Skeletal muscle tissue (tissue), 5 donors: ENCODE measurements around the gene DSG4. TPM values are rescaled to one million over a fixed set of nuclear protein-coding genes. Genes with fewer than 3 reads are reported as not detected.

Source experiments
- H3K27ac ChIP-seq: one replicate; pipeline ENCODE4 v1.7.0; 2013; ENCODE audit warnings: mild to moderate bottlenecking, low read depth, low read length, inconsistent platforms
- H3K27me3 ChIP-seq, 3 donors: one replicate each; pipeline ENCODE4 v1.7.0; 2013; ENCODE audit warnings: low read length in 3 of 3; ENCODE audit not compliant: control insufficient read depth in 3 of 3, insufficient read depth in 3 of 3
- H3K36me3 ChIP-seq, 3 donors: one replicate each; pipeline ENCODE4 v1.7.0; 2013; ENCODE audit warnings: low read length in 3 of 3; ENCODE audit not compliant: control insufficient read depth in 3 of 3, insufficient read depth in 3 of 3
- H3K4me1 ChIP-seq, 3 donors: one replicate each; pipeline ENCODE4 v1.7.0; 2013; ENCODE audit warnings: low read length in 3 of 3, mild to moderate bottlenecking in 3 of 3; ENCODE audit not compliant: control insufficient read depth in 3 of 3, insufficient read depth in 3 of 3
- H3K4me3 ChIP-seq, 3 donors: one replicate each; pipeline ENCODE4 v1.7.0; 2013; ENCODE audit warnings: low read length in 3 of 3
- H3K9ac ChIP-seq, 3 donors: one replicate each; pipeline ENCODE4 v1.7.0; 2013; ENCODE audit warnings: low read length in 3 of 3, mild to moderate bottlenecking in 3 of 3, moderate library complexity in 2 of 3, low read depth in 1 of 3
- H3K9me3 ChIP-seq, 3 donors: one replicate each; pipeline ENCODE4 v1.7.0; 2013; ENCODE audit warnings: low read length in 3 of 3; ENCODE audit not compliant: control insufficient read depth in 3 of 3
- small RNA-seq: library from RNA; depleted of rRNA; stranded (forward); fragments of <200 nt; gene quantifications from one replicate; pipeline ENCODE3, GENCODE V24; 2014
- total RNA-seq: library from RNA; depleted of rRNA; stranded (reverse); fragments of >200 nt; gene quantifications from one replicate; pipeline ENCODE4 v1.2.3, GENCODE V29; 2014
- donor health status: Osteomylitis.

The DSG4 gene
- total RNA-seq, 1 donor from 2014 or later: not detected

DNA sequence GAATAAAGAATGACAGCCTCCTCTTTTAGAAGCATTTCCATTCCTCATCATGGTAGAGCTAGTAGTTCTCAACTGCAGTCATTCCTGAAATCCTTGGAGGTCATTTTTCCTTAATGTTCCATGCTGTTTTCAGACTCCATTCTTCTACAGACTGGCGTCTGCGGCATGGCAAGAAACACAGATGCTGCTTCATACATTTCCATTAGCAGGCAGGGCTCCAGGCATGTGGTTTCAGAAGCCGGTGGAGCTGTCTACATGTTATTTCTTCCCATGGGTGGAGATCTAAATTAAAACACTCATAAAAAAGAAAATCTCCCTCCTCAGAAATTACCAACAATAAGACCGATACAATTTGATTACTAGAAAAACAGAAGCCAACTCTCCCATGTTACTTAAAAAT, 64.9 kb downstream of the DSG4 start:
- no peaks in the 10 kb centered on the region for H3K9me3 ChIP-seq
- H3K9ac ChIP-seq: no peak overlapping the region
- no peak overlapping the region for H3K4me3 ChIP-seq
- H3K27me3 ChIP-seq: peaks cover 0 to 2% (median 0%) of the 10 kb centered on the region in 3 donors
- no peaks in the 10 kb centered on the region for H3K36me3 ChIP-seq
- no peaks in the 10 kb centered on the region for H3K4me1 ChIP-seq
- no peak overlapping the region for H3K27ac ChIP-seq

DNA sequence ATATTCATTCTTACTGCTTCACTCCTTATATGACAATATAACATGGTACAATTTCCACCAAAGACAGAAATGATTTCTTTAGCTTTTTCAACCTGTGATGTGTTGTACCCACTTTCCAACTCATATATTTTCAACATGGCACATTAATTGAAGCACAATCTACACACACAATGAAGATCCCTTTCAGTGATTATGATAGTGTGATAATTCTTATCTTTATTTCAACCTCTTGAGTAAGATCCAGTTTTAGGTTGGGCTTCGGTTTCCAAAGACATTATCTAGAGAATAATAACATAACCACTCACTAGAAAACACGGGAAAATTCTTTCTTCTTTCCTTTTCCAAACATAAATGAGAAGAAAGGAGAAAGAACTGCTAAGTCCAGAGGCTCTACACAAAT, 67.6 kb downstream of the DSG4 start:
- H3K4me1 ChIP-seq: no peaks in the 10 kb centered on the region
- no peaks in the 10 kb centered on the region for H3K9me3 ChIP-seq
- H3K36me3 ChIP-seq: no peaks in the 10 kb centered on the region
- no peak overlapping the region for H3K9ac ChIP-seq
- H3K4me3 ChIP-seq: no peak overlapping the region
- peaks cover 0 to 2% (median 0%) of the 10 kb centered on the region in 3 donors for H3K27me3 ChIP-seq
- H3K27ac ChIP-seq: no peak overlapping the region

DNA sequence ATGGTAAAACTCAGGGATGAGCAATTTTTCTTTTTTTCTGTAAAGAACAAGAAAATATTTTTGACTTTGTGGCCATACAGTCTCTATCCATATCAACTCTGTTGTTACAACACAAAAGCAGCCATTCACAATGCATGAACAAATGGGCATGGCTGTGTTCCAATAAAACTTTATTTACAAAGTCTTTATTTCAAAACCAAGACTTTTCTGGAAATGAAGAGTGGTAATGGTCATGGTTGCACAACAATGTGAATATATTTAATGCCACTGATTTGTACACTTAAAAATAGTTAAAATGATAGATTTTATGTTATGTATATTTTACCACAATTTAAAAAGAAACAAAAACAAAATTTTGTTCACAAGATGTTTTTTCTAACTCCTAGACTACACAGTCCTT, 69.3 kb downstream of the DSG4 start:
- H3K4me3 ChIP-seq: no peak overlapping the region

DNA sequence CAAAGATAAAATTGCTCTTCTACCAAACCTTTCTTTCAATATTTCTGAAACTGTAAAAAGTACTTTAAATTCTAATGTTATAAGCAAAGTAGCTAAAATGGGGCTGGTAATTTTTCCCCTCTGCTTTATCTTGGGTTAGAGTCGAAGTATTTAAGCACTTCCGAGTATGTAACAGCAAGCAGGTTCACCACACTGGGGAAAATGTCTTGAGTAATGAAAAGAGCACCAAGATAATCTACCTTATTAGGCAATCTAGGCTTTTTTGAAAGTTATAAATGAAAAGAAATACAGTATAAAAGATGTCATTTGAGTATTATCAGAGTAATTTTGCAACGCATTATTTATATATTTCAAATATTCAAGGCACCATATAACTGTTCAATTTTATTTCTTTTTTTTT, 70.3 kb downstream of the DSG4 start:
- no peaks in the 10 kb centered on the region for H3K9me3 ChIP-seq
- H3K4me1 ChIP-seq: no peaks in the 10 kb centered on the region
- no peak overlapping the region for H3K9ac ChIP-seq
- H3K27ac ChIP-seq: no peak overlapping the region
- no peak overlapping the region for H3K4me3 ChIP-seq
- no peaks in the 10 kb centered on the region for H3K27me3 ChIP-seq
- no peaks in the 10 kb centered on the region for H3K36me3 ChIP-seq

More for the DNA sequence above, 69.3 kb downstream of the DSG4 start:
- H3K4me1 ChIP-seq: no peaks in the 10 kb centered on the region
- no peaks in the 10 kb centered on the region for H3K27me3 ChIP-seq
- H3K9ac ChIP-seq: no peak overlapping the region
- H3K36me3 ChIP-seq: no peaks in the 10 kb centered on the region
- H3K27ac ChIP-seq: no peak overlapping the region
- H3K9me3 ChIP-seq: no peaks in the 10 kb centered on the region

DNA sequence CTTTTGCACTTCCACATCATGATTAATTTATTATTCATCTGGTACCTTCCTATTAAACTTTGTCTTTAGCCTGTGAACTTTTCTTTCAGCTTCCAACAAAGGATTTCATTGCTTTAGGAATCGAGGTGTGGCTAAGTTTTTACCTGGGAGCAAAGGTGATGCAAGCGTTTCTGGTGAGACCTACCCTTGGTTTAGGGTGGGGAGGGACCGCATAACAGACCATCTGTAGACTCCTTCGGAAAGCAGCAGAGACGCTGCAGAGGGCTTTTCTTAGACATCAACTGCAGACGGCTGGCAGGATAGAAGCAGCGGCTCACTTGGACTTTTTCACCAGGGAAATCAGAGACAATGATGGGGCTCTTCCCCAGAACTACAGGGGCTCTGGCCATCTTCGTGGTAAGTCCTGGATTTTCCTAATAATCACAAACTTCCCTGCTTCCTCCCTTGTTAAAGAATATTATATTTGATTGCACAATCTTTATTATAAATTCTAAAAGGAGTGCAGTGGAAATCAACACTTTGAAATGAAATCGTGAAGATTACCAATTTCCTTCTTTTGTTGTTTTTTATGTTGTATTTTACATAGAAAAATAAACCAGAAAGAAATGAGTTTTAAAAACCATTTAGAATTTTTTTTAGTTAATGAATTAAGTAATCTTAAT, 71.1 kb downstream of the DSG4 start, which contains the start of gene DSG3:
TSS of gene DSG3 (plus strand) at position 212 of the 662 bp plus-strand sequence. CDS start at position 349, 137 bp downstream.
- Histone ChIP-seq H3K4me3 (no peak within 1 kb of the TSS), H3K36me3 (no peaks in the 10 kb centered on the region), H3K9me3 (no peaks in the 10 kb centered on the region), H3K4me1 (no peaks in the 10 kb centered on the region), H3K27me3 (no peaks in the 10 kb centered on the region), H3K9ac (no peak within 1 kb of the TSS), H3K27ac (no peak within 1 kb of the TSS)

DNA sequence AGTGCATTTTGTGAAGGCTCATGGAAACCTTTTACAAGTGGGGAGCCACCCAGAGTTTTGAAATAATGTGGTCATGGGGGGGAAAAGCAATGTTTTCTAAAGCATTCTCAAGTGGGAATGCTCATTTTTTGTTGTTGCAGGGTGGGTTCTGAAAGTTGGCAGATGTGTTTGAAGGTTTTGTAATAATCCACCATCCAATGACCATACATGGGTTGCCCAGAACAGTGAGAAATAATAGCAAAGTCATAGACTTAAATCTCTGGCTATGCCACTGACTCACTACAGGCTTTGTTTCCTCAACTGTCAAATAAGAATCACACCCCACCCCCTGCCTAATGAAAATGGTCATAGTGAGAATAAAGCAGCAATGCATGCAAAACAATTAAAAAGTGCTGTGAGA, 73.8 kb downstream of the DSG4 start:
- H3K9me3 ChIP-seq: no peaks in the 10 kb centered on the region

DNA sequence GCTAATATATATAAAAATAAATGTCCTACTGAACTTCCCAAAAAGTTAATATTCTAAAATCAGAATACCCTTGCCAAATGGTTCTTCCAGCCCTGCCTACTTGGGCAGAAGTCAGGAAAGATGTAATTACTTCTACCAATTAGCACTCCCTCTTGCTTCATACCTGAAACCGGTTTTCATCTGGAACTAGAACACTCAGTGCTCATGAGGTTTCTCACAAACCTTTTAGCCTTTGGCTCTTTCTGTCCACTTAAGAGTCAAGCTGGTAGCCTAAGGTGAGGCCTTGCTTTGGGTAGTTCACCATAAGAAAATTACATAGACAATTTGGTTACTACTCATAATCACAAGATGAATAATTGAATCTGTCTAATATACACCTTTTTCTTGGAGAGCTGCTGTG, 75.0 kb downstream of the DSG4 start:
- no peaks in the 10 kb centered on the region for H3K27me3 ChIP-seq
- H3K4me1 ChIP-seq: no peaks in the 10 kb centered on the region
- no peak overlapping the region for H3K4me3 ChIP-seq
- no peak overlapping the region for H3K9ac ChIP-seq
- H3K36me3 ChIP-seq: no peaks in the 10 kb centered on the region
- H3K27ac ChIP-seq: no peak overlapping the region
- H3K9me3 ChIP-seq: no peaks in the 10 kb centered on the region

More for the DNA sequence above, 73.8 kb downstream of the DSG4 start:
- no peak overlapping the region for H3K4me3 ChIP-seq
- no peaks in the 10 kb centered on the region for H3K36me3 ChIP-seq
- H3K4me1 ChIP-seq: no peaks in the 10 kb centered on the region
- no peaks in the 10 kb centered on the region for H3K27me3 ChIP-seq
- no peak overlapping the region for H3K9ac ChIP-seq
- H3K27ac ChIP-seq: no peak overlapping the region

DNA sequence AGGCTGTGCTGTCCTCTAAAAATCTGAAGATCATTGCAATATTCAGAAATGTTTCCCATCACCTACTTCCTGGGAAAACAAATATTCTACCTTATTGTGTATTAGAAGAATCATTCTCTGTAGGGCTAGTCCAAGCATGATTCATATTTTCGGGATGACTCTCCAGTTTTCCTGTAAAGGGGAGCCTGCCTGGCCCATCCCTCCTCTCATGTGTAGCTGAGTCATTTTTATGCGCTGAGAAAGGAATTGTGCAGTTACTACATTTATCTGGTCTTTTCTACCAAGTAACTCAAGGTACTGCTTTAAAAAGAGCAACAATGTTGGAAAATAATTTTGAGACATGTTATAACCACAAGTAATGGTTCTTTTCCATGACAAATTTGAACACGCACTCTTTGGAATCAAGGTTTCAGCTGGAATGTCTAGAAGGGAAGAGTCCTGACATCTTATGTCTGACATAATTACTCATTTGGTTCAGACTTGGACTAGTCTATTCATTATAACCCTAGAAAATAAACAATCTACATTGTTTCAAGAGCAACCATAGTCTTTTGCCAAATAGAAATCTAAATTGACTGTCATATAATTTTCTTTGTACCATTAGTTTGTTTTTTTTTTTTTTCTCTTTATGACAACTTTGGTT, 77.6 kb downstream of the DSG4 start:
- H3K27me3 ChIP-seq: no peaks in the 10 kb centered on the region
- H3K9ac ChIP-seq: no peak overlapping the region
- no peaks in the 10 kb centered on the region for H3K9me3 ChIP-seq
- H3K4me1 ChIP-seq: no peaks in the 10 kb centered on the region
- no peaks in the 10 kb centered on the region for H3K36me3 ChIP-seq
- H3K4me3 ChIP-seq: no peak overlapping the region
- no peak overlapping the region for H3K27ac ChIP-seq

Small RNAs within 50 kb of the gene (small RNA-seq; reads per million reads assigned to genes)
- gene RF00019 (not detected), gene RNU6-167P (not detected)

Other genes with a start within 250 kb of the DSG4 start
- gene DSC1, start 213.9 kb upstream of the DSG4 start, total RNA-seq: not detected
- not detected for gene DSG1, start 58.6 kb upstream of the DSG4 start, total RNA-seq
- not detected for gene DSG3, start 71.0 kb downstream of the DSG4 start, total RNA-seq
- gene DSG2, start 121.4 kb downstream of the DSG4 start, total RNA-seq: 2.6 TPM
- gene TTR, start 215.1 kb downstream of the DSG4 start, total RNA-seq: not detected